AG09319 (cell line): ENCODE measurements around the gene LPP.
"Not testable (repeated sequence)": the region's sequence is repeated elsewhere in the genome, so short reads cannot be mapped to it uniquely, and the experiment has no call there.

Experiments
- DNase-seq: peaks from one replicate; pipeline ENCODE4 v3.0.0-alpha.2; 2010; ENCODE audit warnings: low read depth; ENCODE audit errors: extremely low read depth
- TF ChIP-seq, protein P1 (sequence below): IDR thresholded peaks from 2 replicates; pipeline ENCODE4 v1.5.1; 2011; ENCODE audit warnings: low read depth, mild to moderate bottlenecking, inconsistent platforms, low read length, moderate library complexity

The LPP gene

DNA sequence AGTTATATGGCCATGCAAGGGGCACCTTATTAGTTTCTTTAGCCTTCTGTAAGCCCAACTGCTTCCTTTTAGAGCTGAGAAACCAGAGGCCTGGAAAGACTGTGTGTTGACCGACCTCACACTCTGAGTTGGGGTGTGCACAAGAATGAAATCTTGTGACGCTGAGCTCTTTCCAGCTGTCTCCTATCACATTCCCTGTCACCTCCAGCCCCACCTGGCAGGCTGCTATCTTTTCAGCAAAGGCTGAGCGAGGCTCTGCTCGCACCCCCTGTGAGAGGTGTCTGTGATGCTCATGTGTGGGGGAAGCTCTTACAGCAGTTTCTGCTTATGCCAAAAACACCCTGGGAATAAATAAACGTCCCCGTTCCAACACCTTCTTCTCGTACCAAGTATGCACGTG lies 27.0 kb upstream of the LPP start:
- TF ChIP-seq, protein P1, sequence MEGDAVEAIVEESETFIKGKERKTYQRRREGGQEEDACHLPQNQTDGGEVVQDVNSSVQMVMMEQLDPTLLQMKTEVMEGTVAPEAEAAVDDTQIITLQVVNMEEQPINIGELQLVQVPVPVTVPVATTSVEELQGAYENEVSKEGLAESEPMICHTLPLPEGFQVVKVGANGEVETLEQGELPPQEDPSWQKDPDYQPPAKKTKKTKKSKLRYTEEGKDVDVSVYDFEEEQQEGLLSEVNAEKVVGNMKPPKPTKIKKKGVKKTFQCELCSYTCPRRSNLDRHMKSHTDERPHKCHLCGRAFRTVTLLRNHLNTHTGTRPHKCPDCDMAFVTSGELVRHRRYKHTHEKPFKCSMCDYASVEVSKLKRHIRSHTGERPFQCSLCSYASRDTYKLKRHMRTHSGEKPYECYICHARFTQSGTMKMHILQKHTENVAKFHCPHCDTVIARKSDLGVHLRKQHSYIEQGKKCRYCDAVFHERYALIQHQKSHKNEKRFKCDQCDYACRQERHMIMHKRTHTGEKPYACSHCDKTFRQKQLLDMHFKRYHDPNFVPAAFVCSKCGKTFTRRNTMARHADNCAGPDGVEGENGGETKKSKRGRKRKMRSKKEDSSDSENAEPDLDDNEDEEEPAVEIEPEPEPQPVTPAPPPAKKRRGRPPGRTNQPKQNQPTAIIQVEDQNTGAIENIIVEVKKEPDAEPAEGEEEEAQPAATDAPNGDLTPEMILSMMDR: no peak
- DNase-seq: no peak

DNA sequence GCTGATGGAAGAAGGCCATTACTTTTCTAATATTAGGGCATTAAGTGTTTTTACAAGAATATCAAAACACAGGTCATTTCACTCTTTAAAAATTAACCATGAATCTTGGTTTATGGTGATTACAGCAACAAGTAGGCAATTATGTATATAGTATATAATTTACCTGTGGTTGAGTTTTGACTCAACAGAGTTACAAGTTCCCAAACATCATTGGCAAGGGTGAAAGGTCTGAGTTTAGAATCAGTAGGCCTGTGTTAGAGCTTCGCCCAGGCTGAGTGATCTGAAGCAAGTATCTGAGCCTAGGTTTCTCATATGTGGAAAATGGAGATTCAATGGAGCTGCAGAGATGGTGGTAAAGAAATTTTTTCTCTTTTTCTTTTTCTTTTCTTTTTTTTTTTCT lies 25.1 kb upstream of the LPP start:
- no peak for DNase-seq

DNA sequence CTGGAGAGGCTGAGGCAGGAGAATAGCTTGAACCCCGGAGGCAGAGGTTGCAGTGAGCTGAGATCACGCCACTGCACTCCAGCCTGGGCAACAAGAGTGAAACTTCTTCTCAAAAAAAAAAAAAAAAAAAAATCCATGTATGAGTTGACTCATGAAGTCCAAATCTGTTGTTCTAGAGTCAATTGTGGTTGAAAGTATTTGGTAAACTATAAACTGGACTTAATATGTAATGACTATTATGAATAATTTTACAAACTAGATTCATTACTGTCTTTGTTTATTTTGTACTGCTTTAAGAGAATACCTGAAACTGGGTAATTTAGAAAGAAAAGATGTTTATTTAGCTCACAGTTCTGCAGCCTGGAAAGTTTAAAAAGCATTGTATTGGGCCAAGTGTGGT lies 22.9 kb upstream of the LPP start:
- not testable (repeated sequence) for DNase-seq

More for the DNA sequence above, 25.1 kb upstream of the LPP start:
- TF ChIP-seq, protein P1: no peak

DNA sequence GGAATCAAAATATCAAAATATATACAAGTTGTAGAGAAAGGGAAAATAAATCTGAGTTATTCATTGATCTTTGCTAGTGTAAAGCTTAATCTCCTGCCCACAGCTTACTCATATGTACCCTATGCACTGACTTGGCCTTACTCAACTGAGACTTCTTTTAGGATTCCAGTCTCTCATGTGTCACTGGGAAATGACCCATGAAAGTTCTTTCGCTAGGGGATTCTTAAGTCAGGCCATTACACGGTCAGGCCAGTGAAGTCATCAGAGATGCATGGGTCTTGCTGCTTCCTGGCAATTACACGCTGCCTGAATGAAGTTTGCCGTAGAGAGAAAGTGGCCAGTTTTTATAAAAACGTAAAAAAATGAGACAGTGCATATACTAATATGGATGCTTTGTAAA lies 20.7 kb upstream of the LPP start:
- DNase-seq: peak; percentile 29
- TF ChIP-seq, protein P1: no peak

DNA sequence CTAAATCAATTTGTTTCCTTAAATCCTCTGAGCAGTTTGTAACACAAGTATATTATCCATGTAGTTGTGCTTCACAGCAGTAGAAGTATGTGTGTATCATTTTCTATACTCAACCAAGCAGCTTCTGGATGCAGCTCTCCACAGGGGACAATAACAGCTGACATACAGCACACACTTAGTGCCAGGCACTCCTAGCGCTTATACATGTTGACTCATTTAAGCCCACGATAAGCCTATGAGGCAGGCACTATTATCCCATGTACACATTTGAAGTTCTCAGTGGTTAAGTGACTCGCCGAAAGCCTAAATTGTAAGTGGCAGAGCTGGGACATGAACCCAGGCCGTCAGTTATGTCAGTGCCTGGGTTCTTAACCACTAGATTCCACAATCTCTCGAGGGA lies 20.3 kb upstream of the LPP start:
- TF ChIP-seq, protein P1: no peak

DNA sequence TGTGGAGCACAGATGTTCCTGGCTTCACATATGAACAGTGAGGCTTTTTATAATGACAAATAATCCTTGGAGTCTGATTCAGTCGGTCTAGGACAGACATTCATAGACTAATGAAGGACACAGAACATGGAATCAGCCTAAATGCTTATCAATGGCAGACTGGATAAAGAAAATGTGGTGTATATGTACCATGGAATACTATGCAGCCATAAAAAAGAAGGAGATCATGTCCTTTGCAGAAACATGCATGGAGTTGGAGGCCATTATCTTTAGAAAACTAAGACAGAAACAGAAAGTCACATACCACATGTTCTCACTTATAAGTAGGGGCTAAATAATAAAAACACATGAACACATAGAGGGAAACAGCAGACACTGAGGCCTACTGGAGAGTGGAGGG lies 19.9 kb upstream of the LPP start:
- TF ChIP-seq, protein P1: no peak
- no peak for DNase-seq

More for the DNA sequence above, 20.3 kb upstream of the LPP start:
- DNase-seq: no peak

DNA sequence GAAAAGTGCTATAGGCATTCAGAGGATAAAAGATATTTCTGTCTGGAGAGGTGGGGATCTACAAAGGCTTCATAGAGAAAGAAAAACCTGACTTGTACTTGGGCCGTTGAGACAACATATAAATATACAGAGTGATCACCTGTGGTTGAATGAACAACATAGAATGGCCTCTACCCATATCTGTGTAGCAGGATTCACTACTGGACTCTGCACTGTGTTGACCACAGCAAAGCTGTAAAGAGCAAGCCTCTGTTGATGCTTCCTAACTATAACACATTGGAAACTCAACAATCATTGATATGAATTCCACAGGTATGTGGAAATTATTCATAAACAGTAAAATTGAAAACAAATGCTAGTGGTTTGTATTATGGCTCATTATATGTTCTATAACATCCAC lies 19.1 kb upstream of the LPP start:
- DNase-seq: no peak
- TF ChIP-seq, protein P1: no peak

DNA sequence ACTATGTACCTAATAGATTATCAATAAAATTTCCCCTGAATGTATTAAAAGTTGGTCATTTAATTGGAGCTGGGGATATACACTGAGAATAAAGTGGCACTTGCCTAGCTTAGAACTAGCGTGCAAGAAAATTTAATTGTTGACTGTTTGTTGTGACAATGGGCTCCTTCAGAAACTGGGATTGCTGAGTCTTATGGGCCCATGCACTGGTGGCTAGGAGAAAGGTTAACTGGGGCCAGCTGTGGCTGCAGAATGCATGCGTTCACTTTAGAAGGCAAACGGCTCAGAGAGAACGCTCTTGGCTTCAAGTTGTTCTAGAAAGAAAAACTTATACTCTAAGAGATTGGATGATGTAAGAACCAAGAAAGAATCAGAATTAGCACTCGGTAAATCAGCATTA lies 18.7 kb upstream of the LPP start:
- TF ChIP-seq, protein P1: no peak
- no peak for DNase-seq
